Neuron (in vitro differentiated cells): Measurements from ENCODE around the gene MEIKIN.
"Not testable (repeated sequence)": the region's sequence is repeated elsewhere in the genome, so short reads cannot be mapped to it uniquely, and the experiment has no call there.

ENCODE experiments used
- H2AFZ ChIP-seq: one replicate; pipeline ENCODE4 v1.6.1; 2013; ENCODE audit warnings: low read depth, mild to moderate bottlenecking, inconsistent platforms, low read length, moderate library complexity
- H3K27me3 ChIP-seq: one replicate; pipeline ENCODE4 v1.6.1; 2013; ENCODE audit warnings: low read length; ENCODE audit not compliant: insufficient read depth
- H3K36me3 ChIP-seq: one replicate; pipeline ENCODE4 v1.6.1; 2013; ENCODE audit warnings: low read length; ENCODE audit not compliant: insufficient read depth
- H3K4me1 ChIP-seq: one replicate; pipeline ENCODE4 v1.6.1; 2013; ENCODE audit warnings: low read length; ENCODE audit not compliant: insufficient read depth
- H3K4me3 ChIP-seq: 2 replicates; pipeline ENCODE4 v1.5.1; 2013; ENCODE audit warnings: mild to moderate bottlenecking, low read length, moderate library complexity
- H3K9me3 ChIP-seq: one replicate; pipeline ENCODE4 v1.6.1; 2013; ENCODE audit warnings: low read length

Gene MEIKIN

GRCh38 chr5:131916481-131916880 is 29.0 kb downstream of the MEIKIN start:
- Histone ChIP-seq H3K4me1 (no peaks in the 10 kb centered on the region), H3K9me3 (no peaks in the 10 kb centered on the region), H2AFZ (no peak overlapping the region), H3K36me3 (no peaks in the 10 kb centered on the region), H3K27me3 (no peaks in the 10 kb centered on the region), H3K4me3 (no peak overlapping the region)

GRCh38 chr5:131914472-131914871 is 31.0 kb downstream of the MEIKIN start:
- no peaks in the 10 kb centered on the region for H3K27me3 ChIP-seq
- no peaks in the 10 kb centered on the region for H3K4me1 ChIP-seq
- H3K9me3 ChIP-seq = no peaks in the 10 kb centered on the region

GRCh38 chr5:131913603-131914002 is 31.9 kb downstream of the MEIKIN start:
- Histone ChIP-seq H3K27me3 (no peaks in the 10 kb centered on the region), H3K9me3 (no peaks in the 10 kb centered on the region), H3K36me3 (no peaks in the 10 kb centered on the region), H3K4me3 (no peak overlapping the region), H3K4me1 (no peaks in the 10 kb centered on the region), H2AFZ (no peak overlapping the region)

More at GRCh38 chr5:131914472-131914871, 31.0 kb downstream of the MEIKIN start:
- no peaks in the 10 kb centered on the region for H3K36me3 ChIP-seq
- H3K4me3 ChIP-seq = no peak overlapping the region
- H2AFZ ChIP-seq = no peak overlapping the region

GRCh38 chr5:131906668-131907067 is 38.8 kb downstream of the MEIKIN start:
- Histone ChIP-seq H3K4me3 (no peak overlapping the region), H3K4me1 (no peaks in the 10 kb centered on the region), H3K27me3 (no peaks in the 10 kb centered on the region), H3K36me3 (no peaks in the 10 kb centered on the region), H3K9me3 (no peaks in the 10 kb centered on the region), H2AFZ (no peak overlapping the region)

GRCh38 chr5:131902266-131902665 is 43.2 kb downstream of the MEIKIN start:
- not testable (repeated sequence) for H3K4me1 ChIP-seq, H3K9me3 ChIP-seq, H3K4me3 ChIP-seq

GRCh38 chr5:131899686-131900085 is 45.8 kb downstream of the MEIKIN start:
- no peaks in the 10 kb centered on the region for H3K4me1 ChIP-seq
- no peak overlapping the region for H3K4me3 ChIP-seq
- no peaks in the 10 kb centered on the region for H3K27me3 ChIP-seq
- H3K9me3 ChIP-seq = no peaks in the 10 kb centered on the region
- no peaks in the 10 kb centered on the region for H3K36me3 ChIP-seq
- H2AFZ ChIP-seq = no peak overlapping the region

More at GRCh38 chr5:131902266-131902665, 43.2 kb downstream of the MEIKIN start:
- H3K27me3 ChIP-seq, H2AFZ ChIP-seq, H3K36me3 ChIP-seq: not testable (repeated sequence)

- no peak overlapping the region for H3K4me3 ChIP-seq
- no peak overlapping the region for H2AFZ ChIP-seq
- H3K27me3 ChIP-seq = no peaks in the 10 kb centered on the region
- H3K9me3 ChIP-seq = no peaks in the 10 kb centered on the region
- H3K36me3 ChIP-seq = no peaks in the 10 kb centered on the region
- H3K4me1 ChIP-seq = no peaks in the 10 kb centered on the region
Measured at GRCh38 chr5:131883984-131884383, 61.5 kb downstream of the MEIKIN start.

- no peaks in the 10 kb centered on the region for H3K9me3 ChIP-seq
- H2AFZ ChIP-seq = no peak overlapping the region
- no peaks in the 10 kb centered on the region for H3K36me3 ChIP-seq
- no peak overlapping the region for H3K4me3 ChIP-seq
- no peaks in the 10 kb centered on the region for H3K4me1 ChIP-seq
- H3K27me3 ChIP-seq = no peaks in the 10 kb centered on the region
Measured at GRCh38 chr5:131879705-131880104, 65.8 kb downstream of the MEIKIN start.

- H3K27me3 ChIP-seq = no peaks in the 10 kb centered on the region
- no peaks in the 10 kb centered on the region for H3K9me3 ChIP-seq
- H3K4me3 ChIP-seq = no peak overlapping the region
- no peak overlapping the region for H2AFZ ChIP-seq
- H3K4me1 ChIP-seq = no peaks in the 10 kb centered on the region
- no peaks in the 10 kb centered on the region for H3K36me3 ChIP-seq
Measured at GRCh38 chr5:131877873-131878272, 67.6 kb downstream of the MEIKIN start.

GRCh38 chr5:131871251-131871650 is 74.2 kb downstream of the MEIKIN start:
- H3K4me1 ChIP-seq, H3K36me3 ChIP-seq, H3K27me3 ChIP-seq, H3K4me3 ChIP-seq, H2AFZ ChIP-seq, H3K9me3 ChIP-seq: not testable (repeated sequence)

- no peak overlapping the region for H3K4me3 ChIP-seq
- H3K27me3 ChIP-seq = no peaks in the 10 kb centered on the region
- no peaks in the 10 kb centered on the region for H3K4me1 ChIP-seq
- no peak overlapping the region for H2AFZ ChIP-seq
- H3K9me3 ChIP-seq = no peaks in the 10 kb centered on the region
- H3K36me3 ChIP-seq = no peaks in the 10 kb centered on the region
Measured at GRCh38 chr5:131867524-131867923, 77.9 kb downstream of the MEIKIN start.

- no peaks in the 10 kb centered on the region for H3K27me3 ChIP-seq
- no peaks in the 10 kb centered on the region for H3K36me3 ChIP-seq
- no peaks in the 10 kb centered on the region for H3K9me3 ChIP-seq
- no peak overlapping the region for H3K4me3 ChIP-seq
- H2AFZ ChIP-seq = no peak overlapping the region
- H3K4me1 ChIP-seq = no peaks in the 10 kb centered on the region
Measured at GRCh38 chr5:131863700-131864099, 81.8 kb downstream of the MEIKIN start.

GRCh38 chr5:131857388-131857787 is 88.1 kb downstream of the MEIKIN start:
- no peak overlapping the region for H2AFZ ChIP-seq
- no peak overlapping the region for H3K4me3 ChIP-seq
- no peaks in the 10 kb centered on the region for H3K9me3 ChIP-seq
- H3K27me3 ChIP-seq = no peaks in the 10 kb centered on the region
- H3K36me3 ChIP-seq = no peaks in the 10 kb centered on the region
- H3K4me1 ChIP-seq = no peaks in the 10 kb centered on the region

GRCh38 chr5:131855452-131855851 is 90.0 kb downstream of the MEIKIN start:
- Histone ChIP-seq H3K4me1 (no peaks in the 10 kb centered on the region), H3K27me3 (no peaks in the 10 kb centered on the region), H3K4me3 (no peak overlapping the region), H3K9me3 (no peaks in the 10 kb centered on the region), H3K36me3 (no peaks in the 10 kb centered on the region), H2AFZ (no peak overlapping the region)
